Measurements from ENCODE around the gene CBS.
"Not testable (repeated sequence)": the region's sequence is repeated elsewhere in the genome, so short reads cannot be mapped to it uniquely, and the experiment has no call there.

DNA sequence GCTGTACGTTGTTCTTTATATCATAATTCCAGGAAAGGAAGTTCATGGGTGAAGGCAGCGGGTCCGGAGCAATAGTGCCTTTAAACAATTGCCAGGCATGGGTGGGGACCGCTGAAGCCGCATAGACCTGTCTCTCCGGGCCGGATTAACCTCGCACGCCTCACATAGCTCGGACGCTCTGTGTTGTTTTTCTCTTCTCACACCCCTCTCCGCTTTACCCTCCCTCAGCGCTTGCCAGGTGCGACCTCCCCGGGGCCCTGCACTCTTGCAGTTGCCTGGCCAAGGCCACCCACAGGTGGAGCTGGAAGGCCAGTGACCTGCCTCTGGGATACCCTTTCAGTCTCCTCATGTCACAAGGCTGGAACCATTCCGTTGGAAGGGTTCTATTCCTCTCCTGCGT is 32.5 kb upstream of the CBS start:
- TF ChIP-seq, protein P1, sequence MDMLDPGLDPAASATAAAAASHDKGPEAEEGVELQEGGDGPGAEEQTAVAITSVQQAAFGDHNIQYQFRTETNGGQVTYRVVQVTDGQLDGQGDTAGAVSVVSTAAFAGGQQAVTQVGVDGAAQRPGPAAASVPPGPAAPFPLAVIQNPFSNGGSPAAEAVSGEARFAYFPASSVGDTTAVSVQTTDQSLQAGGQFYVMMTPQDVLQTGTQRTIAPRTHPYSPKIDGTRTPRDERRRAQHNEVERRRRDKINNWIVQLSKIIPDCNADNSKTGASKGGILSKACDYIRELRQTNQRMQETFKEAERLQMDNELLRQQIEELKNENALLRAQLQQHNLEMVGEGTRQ (IDR thresholded peaks at IDR 0.05) = not testable (repeated sequence)
- not testable (repeated sequence) for TF ChIP-seq POLR2A (IDR thresholded peaks at IDR 0.05; ENCODE audit: low read length); KDM5A (IDR thresholded peaks at IDR 0.05); PHF8 (IDR thresholded peaks at IDR 0.05; ENCODE audit: borderline replicate concordance, low read depth); CTCF (IDR thresholded peaks at IDR 0.05); EP300 (IDR thresholded peaks at IDR 0.05)
- TF ChIP-seq, protein P2, sequence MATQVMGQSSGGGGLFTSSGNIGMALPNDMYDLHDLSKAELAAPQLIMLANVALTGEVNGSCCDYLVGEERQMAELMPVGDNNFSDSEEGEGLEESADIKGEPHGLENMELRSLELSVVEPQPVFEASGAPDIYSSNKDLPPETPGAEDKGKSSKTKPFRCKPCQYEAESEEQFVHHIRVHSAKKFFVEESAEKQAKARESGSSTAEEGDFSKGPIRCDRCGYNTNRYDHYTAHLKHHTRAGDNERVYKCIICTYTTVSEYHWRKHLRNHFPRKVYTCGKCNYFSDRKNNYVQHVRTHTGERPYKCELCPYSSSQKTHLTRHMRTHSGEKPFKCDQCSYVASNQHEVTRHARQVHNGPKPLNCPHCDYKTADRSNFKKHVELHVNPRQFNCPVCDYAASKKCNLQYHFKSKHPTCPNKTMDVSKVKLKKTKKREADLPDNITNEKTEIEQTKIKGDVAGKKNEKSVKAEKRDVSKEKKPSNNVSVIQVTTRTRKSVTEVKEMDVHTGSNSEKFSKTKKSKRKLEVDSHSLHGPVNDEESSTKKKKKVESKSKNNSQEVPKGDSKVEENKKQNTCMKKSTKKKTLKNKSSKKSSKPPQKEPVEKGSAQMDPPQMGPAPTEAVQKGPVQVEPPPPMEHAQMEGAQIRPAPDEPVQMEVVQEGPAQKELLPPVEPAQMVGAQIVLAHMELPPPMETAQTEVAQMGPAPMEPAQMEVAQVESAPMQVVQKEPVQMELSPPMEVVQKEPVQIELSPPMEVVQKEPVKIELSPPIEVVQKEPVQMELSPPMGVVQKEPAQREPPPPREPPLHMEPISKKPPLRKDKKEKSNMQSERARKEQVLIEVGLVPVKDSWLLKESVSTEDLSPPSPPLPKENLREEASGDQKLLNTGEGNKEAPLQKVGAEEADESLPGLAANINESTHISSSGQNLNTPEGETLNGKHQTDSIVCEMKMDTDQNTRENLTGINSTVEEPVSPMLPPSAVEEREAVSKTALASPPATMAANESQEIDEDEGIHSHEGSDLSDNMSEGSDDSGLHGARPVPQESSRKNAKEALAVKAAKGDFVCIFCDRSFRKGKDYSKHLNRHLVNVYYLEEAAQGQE (IDR thresholded peaks at IDR 0.05) = not testable (repeated sequence)
- TF ChIP-seq, protein P3, sequence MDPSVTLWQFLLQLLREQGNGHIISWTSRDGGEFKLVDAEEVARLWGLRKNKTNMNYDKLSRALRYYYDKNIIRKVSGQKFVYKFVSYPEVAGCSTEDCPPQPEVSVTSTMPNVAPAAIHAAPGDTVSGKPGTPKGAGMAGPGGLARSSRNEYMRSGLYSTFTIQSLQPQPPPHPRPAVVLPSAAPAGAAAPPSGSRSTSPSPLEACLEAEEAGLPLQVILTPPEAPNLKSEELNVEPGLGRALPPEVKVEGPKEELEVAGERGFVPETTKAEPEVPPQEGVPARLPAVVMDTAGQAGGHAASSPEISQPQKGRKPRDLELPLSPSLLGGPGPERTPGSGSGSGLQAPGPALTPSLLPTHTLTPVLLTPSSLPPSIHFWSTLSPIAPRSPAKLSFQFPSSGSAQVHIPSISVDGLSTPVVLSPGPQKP (IDR thresholded peaks at IDR 0.05; ENCODE audit: low read depth, low read length) = not testable (repeated sequence)
- TF ChIP-seq, protein P4, sequence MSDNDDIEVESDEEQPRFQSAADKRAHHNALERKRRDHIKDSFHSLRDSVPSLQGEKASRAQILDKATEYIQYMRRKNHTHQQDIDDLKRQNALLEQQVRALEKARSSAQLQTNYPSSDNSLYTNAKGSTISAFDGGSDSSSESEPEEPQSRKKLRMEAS (IDR thresholded peaks at IDR 0.05) = not testable (repeated sequence)

Data from A549 (cell line).